GM21737 (cell line): ENCODE results near the gene CADM2.

Experiments used
- ATAC-seq: cut with Tn5 transposase; IDR thresholded peaks from one replicate; pipeline ENCODE4 v1.9.1; 2021; ENCODE audit warnings: mild to moderate bottlenecking, moderate library complexity; ENCODE audit not compliant: unreplicated experiment

Gene CADM2

DNA sequence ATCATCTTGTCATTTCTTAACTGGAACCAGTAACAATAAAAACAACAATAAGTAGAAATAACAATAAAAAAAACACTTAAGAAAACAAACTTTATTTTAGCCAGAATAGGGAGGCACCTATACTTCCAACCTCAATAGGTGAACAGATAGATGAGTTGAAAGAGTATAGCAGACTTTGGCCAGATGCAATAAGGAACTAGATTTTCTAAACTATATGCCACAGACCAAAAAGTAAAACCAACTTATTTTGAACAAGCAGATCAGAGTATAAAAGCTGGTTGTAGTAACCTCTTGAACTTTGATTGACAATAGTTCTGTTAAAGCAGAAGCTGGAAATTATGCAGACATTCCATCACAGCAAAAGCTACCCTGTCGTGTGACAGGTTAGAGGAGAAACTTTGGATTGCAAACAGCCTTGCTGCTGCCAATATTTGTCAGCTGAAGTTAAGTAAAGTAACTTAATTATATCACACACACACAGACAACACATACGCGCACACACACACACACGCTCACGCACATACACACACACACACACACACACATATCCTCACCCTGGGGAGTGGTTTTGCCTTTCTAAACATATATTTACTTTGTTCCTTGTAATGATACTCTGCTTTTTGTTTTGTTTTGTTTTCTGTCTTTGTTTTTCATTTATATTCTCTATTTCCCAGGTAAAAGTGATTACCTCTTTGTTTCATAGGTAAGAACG, 1128.5 kb downstream of the CADM2 start:
- ATAC-seq: no peak

DNA sequence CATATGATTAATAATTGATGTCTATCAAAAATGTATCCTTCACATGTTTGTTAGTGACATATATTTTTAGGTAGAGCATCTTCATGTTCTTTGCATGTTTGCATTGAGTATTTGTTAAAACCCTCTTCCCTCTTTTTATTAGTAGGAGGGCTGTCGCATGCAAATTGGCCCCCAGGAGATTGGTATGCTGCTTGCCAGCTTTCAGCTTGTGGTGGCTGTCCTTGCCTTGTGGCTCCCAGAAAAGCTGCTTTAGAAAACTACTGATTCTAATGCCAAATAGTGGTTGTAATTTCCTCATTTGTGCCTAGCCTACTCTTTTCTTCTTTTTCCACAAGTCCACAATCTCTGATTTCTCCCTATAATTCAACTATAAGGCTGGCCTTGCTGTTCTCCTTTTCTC, 1145.4 kb downstream of the CADM2 start:
- ATAC-seq: no peak

DNA sequence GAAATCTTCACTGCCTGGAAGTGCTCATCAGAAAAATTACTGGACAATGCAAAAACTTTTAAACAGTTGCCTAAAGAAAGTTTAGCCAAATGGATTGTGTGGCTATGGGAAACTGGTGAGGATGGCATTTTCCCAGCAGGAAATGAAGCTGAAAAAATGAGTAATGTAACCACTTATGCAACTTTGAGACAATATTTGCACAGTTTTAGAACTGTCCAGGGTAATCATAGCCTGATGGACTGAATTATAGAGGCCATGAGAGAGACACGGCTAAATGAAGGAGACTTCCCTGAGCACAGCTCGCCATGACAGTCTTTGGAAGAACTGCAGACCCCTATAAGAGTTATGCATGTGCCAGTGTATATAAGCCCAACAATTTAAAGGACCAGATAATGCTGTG, 1150.6 kb downstream of the CADM2 start:
- ATAC-seq: no peak
